GM12873 (cell line): Measurements from ENCODE around the gene LRRC75A.

Experiments used
- CTCF ChIP-seq: IDR thresholded peaks from 2 replicates; pipeline ENCODE4 v1.5.1; 2012; ENCODE audit warnings: low read depth, mild to moderate bottlenecking, moderate library complexity, low read length, control low read depth; ENCODE audit not compliant: insufficient read depth; ENCODE audit errors: missing control alignments

LRRC75A gene

GRCh38 chr17:16477255-16477654 is 14.7 kb downstream of the LRRC75A start:
- no peak for TF ChIP-seq CTCF

- no peak for TF ChIP-seq CTCF
Measured at GRCh38 chr17:16475179-16475704, 16.8 kb downstream of the LRRC75A start.

- no peak for TF ChIP-seq CTCF
Measured at GRCh38 chr17:16474012-16474725, 17.8 kb downstream of the LRRC75A start.

GRCh38 chr17:16473044-16474011 is 18.7 kb downstream of the LRRC75A start:
- TF ChIP-seq CTCF, result no peak

GRCh38 chr17:16472539-16472938 is 19.5 kb downstream of the LRRC75A start:
- TF ChIP-seq CTCF, result no peak

GRCh38 chr17:16471295-16471694 is 20.7 kb downstream of the LRRC75A start:
- TF ChIP-seq CTCF, result no peak

- TF ChIP-seq CTCF, result no peak
Measured at GRCh38 chr17:16470265-16470664, 21.7 kb downstream of the LRRC75A start.
